Measurements from ENCODE around the gene LPXN. TPM values are rescaled to one million over a fixed set of nuclear protein-coding genes. Genes with fewer than 3 reads are reported as not detected.

Gene LPXN
- total and polyA plus RNA-seq, 2 donors (not counting 3 experiments of a cell fraction or from before 2014, with no cell fraction given): 6.2 TPM

GRCh38 chr11:58530236-58530635 lies 45.4 kb downstream of the LPXN start:
- H3K27ac ChIP-seq (ENCODE audit: insufficient read depth, low read depth, low read length): no peak overlapping the region
- no peak overlapping the region for H3K9ac ChIP-seq (replicated peaks; ENCODE audit: extremely low read depth, insufficient read depth, low read length)
- H4K20me1 ChIP-seq (replicated peaks; ENCODE audit: control insufficient read depth, extremely low read depth, insufficient read depth, low read length): no peaks in the 10 kb centered on the region
- H3K9me3 ChIP-seq (replicated peaks; ENCODE audit: control insufficient read depth, insufficient read depth, low read length): no peaks in the 10 kb centered on the region
- H3K4me2 ChIP-seq (ENCODE audit: insufficient read depth, low read length): no peak overlapping the region
- peaks cover 0 to 2% of the 10 kb centered on the region in 2 experiments for H3K36me3 ChIP-seq (ENCODE audit: control insufficient read depth in 2 of 2, extremely low read depth in 1 of 2, insufficient read depth in 2 of 2, low read length in 2 of 2)
- no peak overlapping the region for H3K4me3 ChIP-seq (replicated peaks in 1 of 3; ENCODE audit: insufficient read depth in 1 of 3, low read depth in 1 of 3, low read length in 3 of 3)
- no peaks in the 10 kb centered on the region for H3K79me2 ChIP-seq (ENCODE audit: control insufficient read depth, insufficient read depth, low read length)
- ChIA-PET POLR2A (no interaction called here), CTCF (interaction anchor here (1.5 kb wide), 1 partner anchor 38 kb away, joined by 3 read pairs; no protein-coding TSS in a partner anchor)
- DNase-seq (ENCODE audit: low read depth, low spot score): no peak
- H2AFZ ChIP-seq (ENCODE audit: low read depth, low read length): no peak overlapping the region
- no peaks in the 10 kb centered on the region for H3K27me3 ChIP-seq (ENCODE audit: control insufficient read depth in 2 of 2, insufficient read depth in 2 of 2, low read length in 2 of 2)
- TF ChIP-seq, protein P1, sequence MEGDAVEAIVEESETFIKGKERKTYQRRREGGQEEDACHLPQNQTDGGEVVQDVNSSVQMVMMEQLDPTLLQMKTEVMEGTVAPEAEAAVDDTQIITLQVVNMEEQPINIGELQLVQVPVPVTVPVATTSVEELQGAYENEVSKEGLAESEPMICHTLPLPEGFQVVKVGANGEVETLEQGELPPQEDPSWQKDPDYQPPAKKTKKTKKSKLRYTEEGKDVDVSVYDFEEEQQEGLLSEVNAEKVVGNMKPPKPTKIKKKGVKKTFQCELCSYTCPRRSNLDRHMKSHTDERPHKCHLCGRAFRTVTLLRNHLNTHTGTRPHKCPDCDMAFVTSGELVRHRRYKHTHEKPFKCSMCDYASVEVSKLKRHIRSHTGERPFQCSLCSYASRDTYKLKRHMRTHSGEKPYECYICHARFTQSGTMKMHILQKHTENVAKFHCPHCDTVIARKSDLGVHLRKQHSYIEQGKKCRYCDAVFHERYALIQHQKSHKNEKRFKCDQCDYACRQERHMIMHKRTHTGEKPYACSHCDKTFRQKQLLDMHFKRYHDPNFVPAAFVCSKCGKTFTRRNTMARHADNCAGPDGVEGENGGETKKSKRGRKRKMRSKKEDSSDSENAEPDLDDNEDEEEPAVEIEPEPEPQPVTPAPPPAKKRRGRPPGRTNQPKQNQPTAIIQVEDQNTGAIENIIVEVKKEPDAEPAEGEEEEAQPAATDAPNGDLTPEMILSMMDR (IDR thresholded peaks at IDR 0.05; ENCODE audit: extremely low read depth in 1 of 2, insufficient read depth in 1 of 2, low read depth in 1 of 2, low read length in 2 of 2): no peak
- no peak for TF ChIP-seq MAX (IDR thresholded peaks at IDR 0.05; ENCODE audit: insufficient read depth, insufficient read length)
- TF ChIP-seq POLR2A (IDR thresholded peaks at IDR 0.05; ENCODE audit: low read depth, low read length): no peak
- no peak for TF ChIP-seq EZH2 (IDR thresholded peaks at IDR 0.05; ENCODE audit: borderline replicate concordance, low read depth, low read length, severe bottlenecking)
- no peak for TF ChIP-seq POLR2AphosphoS5 (IDR thresholded peaks at IDR 0.05; ENCODE audit: insufficient read depth, low read depth, low read length)
- TF ChIP-seq MYC (IDR thresholded peaks at IDR 0.05; ENCODE audit: low read depth, low read length): no peak
- TF ChIP-seq JUN (IDR thresholded peaks at IDR 0.05; ENCODE audit: borderline replicate concordance, insufficient read depth, insufficient read length, low read depth): no peak
- TF ChIP-seq GATA2 (IDR thresholded peaks at IDR 0.05; ENCODE audit: insufficient read depth, insufficient read length, low read depth, low read length): no peak
- no peak for TF ChIP-seq FOS (IDR thresholded peaks at IDR 0.05; ENCODE audit: borderline replicate concordance, insufficient read depth, low read length)
- FAIRE-seq: no peak
- intact Hi-C loops (cut with micrococcal nuclease) (no loop called here), dilution Hi-C loops (cut with MboI; ENCODE audit: extremely low pct_ligation_motif_present, low sequenced_read_pairs) (no loop called here)
- H3K4me1 ChIP-seq (ENCODE audit: control insufficient read depth, extremely low read depth, insufficient read depth, low read length): no peaks in the 10 kb centered on the region
- no peaks in the 10 kb centered on the region for H3K9me1 ChIP-seq (replicated peaks; ENCODE audit: control insufficient read depth, extremely low read depth, insufficient read depth, low read length)
- BruUV-seq (replicated peaks): no TSS peak

Measured in endothelial cell of umbilical vein (primary cell).